GM18873 (cell line): Measurements from ENCODE around the gene LRRC36.
"Not testable (repeated sequence)": the region's sequence is repeated elsewhere in the genome, so short reads cannot be mapped to it uniquely, and the experiment has no call there.

Experiments used
- ATAC-seq: cut with Tn5 transposase; IDR thresholded peaks from one replicate; pipeline ENCODE4 v1.9.1; 2021; ENCODE audit warnings: mild to moderate bottlenecking, moderate library complexity, moderate number of reproducible peaks; ENCODE audit not compliant: unreplicated experiment, low FRiP score

Gene LRRC36

GRCh38 chr16:67399749-67400704 lies 73.4 kb downstream of the LRRC36 start:
- no peak for ATAC-seq

GRCh38 chr16:67400901-67401300 lies 74.3 kb downstream of the LRRC36 start:
- no peak for ATAC-seq

- ATAC-seq = no peak
These were observed 77.5 kb downstream of the LRRC36 start for GRCh38 chr16:67403976-67404555.

DNA sequence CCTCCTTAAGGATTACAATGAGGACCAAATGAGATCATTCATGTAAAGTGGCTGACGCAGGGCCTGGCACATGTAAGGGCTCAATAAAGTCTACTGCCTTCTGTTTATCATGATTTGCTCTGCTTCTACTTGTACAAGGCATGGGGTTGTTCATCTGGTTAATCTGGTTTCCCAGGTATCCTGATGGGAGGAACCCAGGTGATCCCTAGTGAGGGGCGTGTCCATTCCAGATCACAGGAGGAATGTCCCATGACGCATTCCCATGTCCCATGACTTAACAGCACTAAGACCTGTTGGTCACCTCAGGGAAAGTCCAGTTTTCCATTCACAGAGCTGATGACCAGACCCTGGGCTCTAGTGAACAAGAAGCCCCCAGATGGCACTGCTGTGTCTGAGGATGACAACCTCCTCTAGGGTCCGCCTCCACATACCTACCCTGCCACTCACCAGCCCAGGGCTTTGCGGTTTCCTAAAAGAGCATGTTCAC lies 78.2 kb downstream of the LRRC36 start:
- ATAC-seq = no peak

DNA sequence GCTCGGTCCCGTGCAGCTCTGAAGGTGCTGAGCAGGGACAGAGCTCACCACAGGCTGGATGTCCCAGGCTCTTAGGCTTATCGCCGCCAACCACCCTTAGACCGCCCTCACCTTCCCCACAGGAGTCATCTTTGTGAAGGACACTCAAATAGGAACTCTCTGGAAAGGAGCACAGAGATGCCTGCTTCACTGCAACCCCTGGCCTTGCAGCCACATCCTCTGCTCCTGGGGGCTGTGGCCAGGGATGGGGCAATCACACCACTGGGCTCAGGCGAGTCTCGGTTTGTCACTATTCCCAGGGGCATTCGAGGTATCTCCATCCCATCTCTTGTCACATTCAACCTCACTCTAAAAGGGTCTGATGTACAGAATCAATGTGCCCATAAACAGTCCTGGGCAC lies 78.7 kb downstream of the LRRC36 start:
- ATAC-seq = no peak

GRCh38 chr16:67406111-67406971 lies 79.7 kb downstream of the LRRC36 start:
- ATAC-seq = no peak

DNA sequence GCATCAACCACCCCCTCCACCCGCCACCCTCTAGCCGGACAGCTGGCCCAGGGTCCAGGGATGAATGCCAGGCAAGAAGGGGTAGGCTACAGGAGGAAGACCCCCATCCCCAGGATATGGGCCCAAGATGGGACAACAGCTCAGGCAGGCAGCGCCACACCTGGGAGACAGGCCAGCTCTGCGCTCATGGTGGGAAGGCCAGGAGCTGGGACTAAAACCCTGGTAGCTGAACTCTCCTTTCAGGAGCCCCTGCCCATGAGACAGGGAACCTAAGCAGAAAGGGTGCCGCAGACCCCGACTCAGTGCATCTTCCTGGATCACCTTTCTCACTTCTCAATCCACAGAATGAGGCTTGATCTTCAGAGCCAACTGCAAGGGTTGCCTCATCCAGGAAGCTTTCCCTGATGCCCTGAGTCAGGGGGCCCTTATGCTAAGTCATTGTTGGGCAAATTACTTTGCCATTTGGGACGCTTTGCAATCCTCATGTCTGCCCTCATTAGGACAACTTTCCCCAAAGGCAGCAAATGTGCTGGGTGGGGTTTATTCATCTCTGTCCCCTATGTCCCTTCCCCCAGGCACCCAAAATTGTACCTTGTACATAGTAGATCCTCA lies 80.7 kb downstream of the LRRC36 start:
- ATAC-seq = no peak

DNA sequence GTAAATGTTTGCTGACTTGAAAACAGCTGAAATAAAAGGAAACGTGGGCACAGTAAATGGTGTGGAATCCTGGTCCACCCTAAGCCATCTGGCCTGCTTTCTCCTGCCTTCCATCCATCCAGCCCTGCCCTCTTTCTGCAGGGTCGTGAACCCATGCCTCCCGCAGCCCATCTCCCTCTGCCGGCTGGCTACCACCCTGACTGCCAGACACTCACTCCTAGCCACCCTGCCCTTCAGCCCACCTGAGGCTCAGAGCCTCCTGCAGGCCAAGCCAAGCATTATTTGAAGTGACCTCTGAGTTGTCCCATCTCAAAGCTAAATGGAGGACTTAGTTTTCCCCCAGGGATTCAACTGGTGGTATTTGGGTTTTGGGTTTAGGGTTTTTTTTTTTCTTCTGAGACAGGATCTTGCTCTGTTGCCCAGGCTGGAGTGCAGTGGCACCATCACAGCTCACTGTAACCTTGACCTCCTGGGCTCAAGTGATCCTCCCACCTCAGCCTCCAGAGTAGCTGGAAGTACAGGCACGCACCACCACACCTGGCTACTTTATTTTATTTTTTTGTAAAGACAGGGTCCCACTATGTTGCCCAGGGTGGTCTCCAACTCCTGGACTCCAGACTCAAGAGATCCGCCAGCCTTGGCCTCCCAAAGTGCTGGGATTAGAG lies 81.3 kb downstream of the LRRC36 start:
- no peak for ATAC-seq

- no peak for ATAC-seq
These were observed 83.0 kb downstream of the LRRC36 start for GRCh38 chr16:67409631-67410030.

GRCh38 chr16:67411339-67411738 lies 84.7 kb downstream of the LRRC36 start:
- ATAC-seq = no peak

GRCh38 chr16:67412294-67412693 lies 85.7 kb downstream of the LRRC36 start:
- ATAC-seq = no peak

DNA sequence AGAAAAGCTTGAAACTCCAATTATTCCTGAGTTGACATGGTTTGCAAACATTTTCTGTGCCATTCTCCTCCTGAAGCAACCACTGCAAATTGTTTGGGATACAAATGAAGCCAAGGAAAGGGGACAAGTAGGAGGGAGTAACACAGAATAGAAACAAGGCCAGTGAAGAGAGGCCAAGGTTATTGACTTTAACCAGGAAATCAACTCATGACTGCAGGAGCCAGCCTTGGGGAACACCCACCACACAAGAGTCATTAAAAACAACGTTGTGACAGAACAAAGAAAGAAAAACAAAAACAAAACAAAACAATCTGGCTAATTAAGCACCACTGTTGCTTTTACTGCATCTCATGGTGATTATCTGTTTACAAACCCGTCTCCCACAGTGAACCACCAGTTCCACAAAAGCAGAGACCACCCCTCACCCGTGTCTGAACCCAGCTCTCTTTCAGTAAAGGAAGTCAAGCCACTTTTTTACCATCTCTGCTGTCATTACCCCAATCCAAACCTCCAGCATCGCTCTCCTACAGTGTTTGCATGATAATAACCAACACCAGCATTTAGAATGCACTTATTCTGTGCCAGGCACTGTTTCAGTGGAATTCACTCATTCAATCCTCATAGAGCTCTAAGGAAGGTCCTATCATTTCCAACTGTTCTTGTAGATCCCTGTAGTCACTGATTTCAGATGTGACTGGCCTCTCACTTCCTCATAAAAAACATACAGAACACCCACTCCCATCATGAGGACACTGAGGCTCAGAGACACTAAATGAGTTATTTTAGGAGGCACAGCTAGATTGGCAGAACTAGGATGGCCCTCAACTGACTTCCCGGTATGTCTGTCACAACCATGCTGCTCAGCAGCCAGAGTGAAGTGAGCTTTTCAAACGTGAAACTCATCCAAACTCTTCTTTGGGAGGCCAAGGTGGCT lies 87.6 kb downstream of the LRRC36 start:
- no peak for ATAC-seq

DNA sequence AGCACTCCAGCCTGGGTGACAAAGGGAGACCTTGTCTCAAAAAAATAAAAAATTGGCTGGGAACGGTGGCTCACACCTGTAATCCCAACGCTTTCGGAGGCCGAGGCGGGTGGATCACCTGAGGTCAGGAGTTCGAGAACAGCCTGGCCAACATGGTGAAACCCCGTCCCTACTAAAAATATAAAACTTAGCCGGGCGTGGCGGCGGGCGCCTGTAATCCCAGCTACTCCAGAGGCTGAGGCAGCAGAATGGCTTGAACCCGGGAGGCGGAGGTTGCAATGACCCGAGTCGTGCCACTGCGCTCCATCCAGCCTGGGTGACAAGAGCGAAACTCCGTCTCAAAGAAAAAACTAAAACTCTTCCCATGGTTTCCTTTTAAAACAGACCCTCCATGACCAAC lies 88.8 kb downstream of the LRRC36 start:
- not testable (repeated sequence) for ATAC-seq

DNA sequence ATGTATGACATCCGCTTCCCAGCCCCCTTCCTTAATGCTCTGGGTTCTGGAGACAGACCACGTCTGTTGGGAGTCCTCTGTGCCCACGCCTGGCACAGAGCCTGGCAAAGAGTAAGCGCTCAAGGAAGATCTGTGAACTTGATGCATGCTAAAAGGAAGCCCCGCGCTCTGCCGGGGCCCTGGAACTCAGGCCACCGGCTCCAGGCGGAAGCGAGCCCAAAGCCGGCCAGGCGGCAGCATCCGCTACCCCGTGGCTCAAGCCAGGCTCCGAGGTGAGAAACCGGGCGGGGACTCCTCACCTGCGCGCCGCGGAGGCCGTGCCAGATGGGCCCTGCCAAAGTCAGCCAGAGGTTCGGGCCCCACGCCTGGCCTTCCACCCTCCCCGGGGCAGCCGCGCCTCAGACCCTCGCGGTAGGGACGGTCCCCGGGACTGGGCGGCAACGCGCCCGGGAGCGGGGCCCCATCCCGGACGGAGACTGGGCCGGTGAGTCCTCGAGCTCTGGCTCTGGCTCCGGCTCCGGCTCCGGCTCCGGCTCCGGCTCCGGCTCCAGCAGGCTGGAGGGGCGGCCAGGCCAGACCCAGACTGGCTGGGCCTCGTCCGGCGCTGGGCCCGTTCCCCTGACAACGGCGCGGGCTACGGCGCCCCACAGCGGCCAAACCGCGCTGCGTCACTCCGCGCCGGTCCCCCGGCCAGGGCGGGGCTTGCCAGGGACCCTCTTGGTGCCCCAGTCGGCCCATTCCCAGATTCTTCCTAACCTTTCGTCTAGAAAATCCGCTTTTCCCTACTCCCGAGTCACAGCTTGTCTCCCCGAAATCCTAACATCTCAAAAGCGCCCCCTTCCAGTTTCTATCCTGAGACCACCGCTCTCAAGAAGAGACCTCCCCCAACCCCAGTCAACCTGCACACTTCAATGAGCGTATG lies 89.5 kb downstream of the LRRC36 start, which contains the start of gene ZDHHC1:
Gene ZDHHC1, minus strand, starts transcription at position 606 of the 922 bp plus-strand sequence. CDS start 8,702 bp downstream, outside the sequence.
- no peak for ATAC-seq

GRCh38 chr16:67417333-67418061 lies 90.9 kb downstream of the LRRC36 start:
- no peak for ATAC-seq

GRCh38 chr16:67419502-67419901 lies 92.9 kb downstream of the LRRC36 start:
- ATAC-seq = no peak

DNA sequence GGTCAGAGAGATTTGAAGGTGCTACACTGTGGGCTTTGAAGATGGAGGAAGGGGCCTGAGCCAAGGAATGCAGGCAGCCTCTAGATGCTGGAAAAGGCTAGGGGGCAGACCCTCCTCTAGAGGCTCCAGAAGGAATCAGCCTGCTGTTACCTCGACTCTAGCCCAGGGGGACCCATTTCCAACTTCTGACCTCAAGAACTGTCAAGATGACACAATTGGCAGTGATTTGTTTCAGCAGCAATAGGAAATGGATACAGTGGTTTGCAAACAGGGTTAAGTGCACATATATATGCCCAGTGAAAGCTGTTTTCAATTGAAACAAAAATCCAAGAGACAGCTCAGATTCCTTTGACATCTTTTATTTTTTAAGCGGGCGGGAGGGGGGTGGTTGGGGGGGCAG lies 93.3 kb downstream of the LRRC36 start:
- no peak for ATAC-seq
